ENCODE results near the gene MIOS.
"Not testable (repeated sequence)": the region's sequence is repeated elsewhere in the genome, so short reads cannot be mapped to it uniquely, and the experiment has no call there.

MIOS gene

GRCh38 chr7:7539152-7539551 is 27.5 kb upstream of the MIOS start:
- no peak for DNase-seq

DNA sequence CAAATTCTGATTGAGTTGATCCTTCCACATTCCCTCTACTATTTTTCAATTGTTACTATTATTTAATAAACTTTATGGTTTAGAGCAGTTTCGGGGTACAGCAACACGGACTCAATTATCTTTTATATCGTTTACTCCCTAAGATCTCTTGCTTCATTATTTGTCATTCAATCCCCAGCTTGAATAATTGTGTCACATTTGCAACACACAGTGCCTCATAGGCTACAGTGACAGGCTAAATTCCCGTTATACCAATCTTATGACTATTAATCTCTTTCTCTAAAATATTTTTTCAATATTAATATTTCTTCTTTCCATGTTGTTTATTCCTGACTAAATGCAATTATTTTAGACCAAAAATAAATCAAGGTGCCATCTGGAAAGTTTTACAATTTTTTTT is 27.0 kb upstream of the MIOS start:
- no peak for DNase-seq
- no peak for TF ChIP-seq GATA1 (IDR thresholded peaks at IDR 0.05; ENCODE audit: low read depth, low read length)
- no peak for TF ChIP-seq POLR2A (IDR thresholded peaks at IDR 0.05; ENCODE audit: low read length)

More at GRCh38 chr7:7539152-7539551, 27.5 kb upstream of the MIOS start:
- TF ChIP-seq POLR2A (IDR thresholded peaks at IDR 0.05; ENCODE audit: low read length) (no peak), GATA1 (IDR thresholded peaks at IDR 0.05; ENCODE audit: low read depth, low read length) (no peak)

GRCh38 chr7:7542251-7542835 is 24.3 kb upstream of the MIOS start:
- TF ChIP-seq POLR2A (IDR thresholded peaks at IDR 0.05; ENCODE audit: low read length) (no peak), GATA1 (IDR thresholded peaks at IDR 0.05; ENCODE audit: low read depth, low read length) (no peak)
- no peak for DNase-seq

DNA sequence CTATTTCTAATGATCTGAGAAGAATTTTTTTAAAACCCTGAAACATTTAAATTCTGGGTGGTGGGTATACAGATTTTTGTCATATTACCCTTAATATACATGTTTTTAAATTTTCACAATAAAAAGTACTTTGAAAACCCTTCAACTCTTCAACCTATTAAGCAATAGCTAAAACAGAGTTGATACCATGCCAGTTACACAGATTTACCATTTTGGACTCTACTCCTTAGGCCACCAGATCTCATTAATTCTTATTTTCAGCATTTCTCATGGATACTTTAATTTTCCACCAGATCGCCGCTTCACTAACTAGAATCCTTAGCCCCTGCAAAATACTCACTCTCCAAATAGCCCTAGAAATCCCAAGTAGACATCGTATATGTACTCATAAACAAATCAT is 18.3 kb upstream of the MIOS start:
- TF ChIP-seq POLR2A (IDR thresholded peaks at IDR 0.05; ENCODE audit: low read length) (no peak), GATA1 (IDR thresholded peaks at IDR 0.05; ENCODE audit: low read depth, low read length) (no peak)
- no peak for DNase-seq

GRCh38 chr7:7550663-7551062 is 16.0 kb upstream of the MIOS start:
- TF ChIP-seq GATA1 (IDR thresholded peaks at IDR 0.05; ENCODE audit: low read depth, low read length) = no peak
- TF ChIP-seq POLR2A (IDR thresholded peaks at IDR 0.05; ENCODE audit: low read length) = no peak
- no peak for DNase-seq

- TF ChIP-seq POLR2A (IDR thresholded peaks at IDR 0.05; ENCODE audit: low read length) (no peak), GATA1 (IDR thresholded peaks at IDR 0.05; ENCODE audit: low read depth, low read length) (no peak)
These were observed 14.5 kb upstream of the MIOS start for GRCh38 chr7:7552199-7552598.

GRCh38 chr7:7553386-7553785 is 13.3 kb upstream of the MIOS start:
- DNase-seq = no peak
- TF ChIP-seq GATA1 (IDR thresholded peaks at IDR 0.05; ENCODE audit: low read depth, low read length) (no peak), POLR2A (IDR thresholded peaks at IDR 0.05; ENCODE audit: low read length) (no peak)

More at GRCh38 chr7:7552199-7552598, 14.5 kb upstream of the MIOS start:
- DNase-seq = no peak

GRCh38 chr7:7554021-7554432 is 12.7 kb upstream of the MIOS start:
- TF ChIP-seq POLR2A (IDR thresholded peaks at IDR 0.05; ENCODE audit: low read length) = no peak
- TF ChIP-seq GATA1 (IDR thresholded peaks at IDR 0.05; ENCODE audit: low read depth, low read length) = no peak
- DNase-seq = no peak

GRCh38 chr7:7554649-7555575 is 11.8 kb upstream of the MIOS start:
- TF ChIP-seq GATA1 (IDR thresholded peaks at IDR 0.05; ENCODE audit: low read depth, low read length) (no peak), POLR2A (IDR thresholded peaks at IDR 0.05; ENCODE audit: low read length) (no peak)
- peak; percentile 19 to 37 for DNase-seq

DNA sequence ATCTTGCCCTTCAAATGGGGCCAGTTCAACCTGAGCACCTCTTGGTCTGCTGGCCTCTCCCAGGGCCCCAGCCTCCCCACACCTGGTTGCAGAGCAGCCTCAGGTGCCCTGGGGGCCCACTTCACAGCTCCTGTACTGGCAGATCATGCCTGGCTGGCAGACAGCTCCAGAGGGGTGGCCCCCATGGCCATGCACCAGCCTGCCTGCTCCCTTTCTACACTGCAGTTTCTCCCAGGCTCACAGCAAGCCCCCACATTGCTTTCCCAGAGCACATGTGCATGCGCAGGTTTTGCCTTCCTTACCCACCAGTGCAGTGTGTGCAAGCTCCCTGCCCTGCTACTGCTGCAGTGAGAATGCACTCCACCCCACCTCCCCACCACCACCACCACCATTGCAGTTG is 9.8 kb upstream of the MIOS start:
- TF ChIP-seq GATA1 (IDR thresholded peaks at IDR 0.05; ENCODE audit: low read depth, low read length) (no peak), POLR2A (IDR thresholded peaks at IDR 0.05; ENCODE audit: low read length) (no peak)
- no peak for DNase-seq

DNA sequence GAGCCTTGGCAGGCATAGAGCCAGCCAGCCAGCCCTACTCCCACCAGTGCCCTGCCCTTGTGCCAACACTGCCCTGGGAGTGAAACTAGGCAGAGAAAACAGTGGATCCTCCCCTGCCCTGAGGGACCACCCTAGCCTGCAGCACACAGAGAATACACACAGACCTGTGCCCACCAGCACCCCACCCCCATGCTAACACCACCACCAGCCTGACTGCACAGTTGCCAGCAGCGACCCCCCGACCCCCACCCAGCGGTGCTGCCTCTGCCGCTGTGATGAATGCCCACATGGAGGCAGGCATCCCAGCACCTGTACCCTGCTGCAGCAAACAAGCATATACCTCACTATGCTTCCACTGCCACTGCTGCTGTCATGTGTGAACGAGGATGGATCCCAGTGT is 9.4 kb upstream of the MIOS start:
- TF ChIP-seq POLR2A (IDR thresholded peaks at IDR 0.05; ENCODE audit: low read length) (no peak), GATA1 (IDR thresholded peaks at IDR 0.05; ENCODE audit: low read depth, low read length) (no peak)
- DNase-seq = no peak

DNA sequence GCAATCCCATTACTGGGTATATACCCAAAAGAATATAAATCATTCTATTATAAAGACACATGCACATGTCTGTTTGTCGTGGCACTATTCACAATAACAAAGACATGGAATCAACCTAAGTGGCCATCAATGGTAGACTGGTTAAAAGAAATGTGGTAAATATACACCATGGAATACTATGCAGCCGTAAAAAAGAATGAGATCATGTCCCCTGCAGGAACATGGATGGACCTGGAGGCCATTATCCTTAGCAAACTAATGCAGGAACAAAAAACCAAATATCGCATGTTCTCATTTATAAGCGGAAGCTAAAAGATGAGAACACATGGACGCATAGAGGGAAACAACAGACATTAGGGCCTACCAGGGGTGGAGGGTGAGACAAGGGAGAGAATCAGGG is 5.1 kb upstream of the MIOS start:
- DNase-seq = not testable (repeated sequence)

DNA sequence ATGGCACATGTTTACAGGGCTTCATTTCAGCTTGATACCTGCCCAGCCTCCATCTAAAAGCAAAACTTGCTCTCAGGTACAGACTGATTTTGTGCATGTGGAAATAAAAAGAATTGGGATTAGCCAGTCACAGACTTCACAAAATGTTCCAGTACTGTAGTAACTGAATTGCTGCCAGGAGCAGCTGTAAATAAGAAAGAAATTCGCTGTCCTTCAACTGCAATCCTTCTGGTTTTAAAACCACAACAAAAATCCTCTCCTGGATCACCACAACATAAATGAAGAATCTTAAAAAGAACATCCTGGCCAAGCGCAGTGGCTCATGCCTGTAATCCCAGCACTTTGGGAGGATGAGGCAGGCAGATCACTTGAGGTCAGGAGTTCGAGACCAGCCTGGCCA is 3.9 kb upstream of the MIOS start:
- DNase-seq = no peak
- TF ChIP-seq GATA1 (IDR thresholded peaks at IDR 0.05; ENCODE audit: low read depth, low read length) (no peak), POLR2A (IDR thresholded peaks at IDR 0.05; ENCODE audit: low read length) (no peak)

- no peak for TF ChIP-seq GATA1 (IDR thresholded peaks at IDR 0.05; ENCODE audit: low read depth, low read length)
- TF ChIP-seq POLR2A (IDR thresholded peaks at IDR 0.05; ENCODE audit: low read length) = no peak
- DNase-seq = no peak
These were observed 3.4 kb upstream of the MIOS start for GRCh38 chr7:7563269-7563668.

DNA sequence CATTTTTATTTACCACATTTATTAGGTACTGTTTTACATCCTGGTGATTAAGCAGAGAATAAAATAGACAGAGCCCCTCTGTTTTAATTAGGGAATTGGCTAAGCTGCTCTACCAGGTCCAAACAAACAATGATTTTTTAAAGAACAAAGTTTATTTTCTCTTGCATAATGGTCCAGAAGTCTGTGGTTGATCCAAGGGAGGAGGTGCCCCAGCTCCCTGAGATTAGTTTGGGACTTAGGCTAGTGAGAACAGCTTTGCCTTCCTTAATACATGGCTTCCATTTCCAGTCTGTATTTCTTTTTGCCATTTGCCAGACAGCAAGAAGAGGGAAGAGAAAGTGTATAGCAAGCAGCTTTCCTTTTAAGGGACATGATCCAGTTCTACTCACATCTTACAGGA is 2.9 kb upstream of the MIOS start:
- no peak for DNase-seq
- TF ChIP-seq POLR2A (IDR thresholded peaks at IDR 0.05; ENCODE audit: low read length) (no peak), GATA1 (IDR thresholded peaks at IDR 0.05; ENCODE audit: low read depth, low read length) (no peak)

All from erythroblast (primary cell).